KMS-11 (cell line): ENCODE results near the gene TBC1D1.

Source experiments
- H2AFZ ChIP-seq: fragments of 200-600 bp; sonication (generic); 2 replicates; pipeline ENCODE4 v1.6.1; 2016; ENCODE audit warnings: antibody characterized with exemption, mixed run types, low read depth
- H3K27ac ChIP-seq: fragments of 200-600 bp; sonication (generic); 2 replicates; pipeline ENCODE4 v1.6.1; 2016; ENCODE audit warnings: mild to moderate bottlenecking, mixed run types
- H3K27me3 ChIP-seq: fragments of 200-600 bp; sonication (generic); 2 replicates; pipeline ENCODE4 v1.6.1; 2017; ENCODE audit warnings: mild to moderate bottlenecking, low read depth, mixed run types, moderate library complexity; ENCODE audit not compliant: insufficient read depth
- H3K36me3 ChIP-seq: fragments of 200-600 bp; sonication (generic); 2 replicates; pipeline ENCODE4 v1.6.1; 2017; ENCODE audit warnings: mild to moderate bottlenecking, mixed run types; ENCODE audit not compliant: insufficient read depth
- H3K4me1 ChIP-seq: fragments of 200-600 bp; sonication (generic); 2 replicates; pipeline ENCODE4 v1.6.1; 2016; ENCODE audit warnings: mild to moderate bottlenecking, low read depth, mixed run types; ENCODE audit not compliant: poor library complexity, severe bottlenecking
- H3K4me2 ChIP-seq: fragments of 200-600 bp; sonication (generic); 2 replicates; pipeline ENCODE4 v1.7.0; 2016; ENCODE audit warnings: mild to moderate bottlenecking, mixed run types
- H3K4me3 ChIP-seq: fragments of 200-600 bp; sonication (generic); IDR thresholded peaks from 2 replicates; pipeline ENCODE4 v1.6.1; 2017; ENCODE audit warnings: low read depth, low read length, mixed read lengths; ENCODE audit not compliant: insufficient read depth
- H3K79me2 ChIP-seq: fragments of 200-600 bp; sonication (generic); 2 replicates; pipeline ENCODE4 v1.6.1; 2016; ENCODE audit warnings: low read depth, mixed run types; ENCODE audit not compliant: insufficient read depth
- H3K9ac ChIP-seq: fragments of 200-600 bp; sonication (generic); 2 replicates; pipeline ENCODE4 v1.6.1; 2016; ENCODE audit warnings: mild to moderate bottlenecking, mixed run types
- H4K20me1 ChIP-seq: fragments of 200-600 bp; sonication (generic); 2 replicates; pipeline ENCODE4 v1.6.1; 2016; ENCODE audit warnings: mild to moderate bottlenecking, mixed run types; ENCODE audit not compliant: insufficient read depth
- TF ChIP-seq, protein P1 (sequence below): fragments of 200-600 bp; sonication (generic); conservative IDR thresholded peaks from 2 replicates; pipeline ENCODE4 v1.6.1; 2017; ENCODE audit warnings: low read depth, mild to moderate bottlenecking, antibody characterized with exemption, low read length, moderate library complexity, mixed read lengths

TBC1D1 gene

DNA sequence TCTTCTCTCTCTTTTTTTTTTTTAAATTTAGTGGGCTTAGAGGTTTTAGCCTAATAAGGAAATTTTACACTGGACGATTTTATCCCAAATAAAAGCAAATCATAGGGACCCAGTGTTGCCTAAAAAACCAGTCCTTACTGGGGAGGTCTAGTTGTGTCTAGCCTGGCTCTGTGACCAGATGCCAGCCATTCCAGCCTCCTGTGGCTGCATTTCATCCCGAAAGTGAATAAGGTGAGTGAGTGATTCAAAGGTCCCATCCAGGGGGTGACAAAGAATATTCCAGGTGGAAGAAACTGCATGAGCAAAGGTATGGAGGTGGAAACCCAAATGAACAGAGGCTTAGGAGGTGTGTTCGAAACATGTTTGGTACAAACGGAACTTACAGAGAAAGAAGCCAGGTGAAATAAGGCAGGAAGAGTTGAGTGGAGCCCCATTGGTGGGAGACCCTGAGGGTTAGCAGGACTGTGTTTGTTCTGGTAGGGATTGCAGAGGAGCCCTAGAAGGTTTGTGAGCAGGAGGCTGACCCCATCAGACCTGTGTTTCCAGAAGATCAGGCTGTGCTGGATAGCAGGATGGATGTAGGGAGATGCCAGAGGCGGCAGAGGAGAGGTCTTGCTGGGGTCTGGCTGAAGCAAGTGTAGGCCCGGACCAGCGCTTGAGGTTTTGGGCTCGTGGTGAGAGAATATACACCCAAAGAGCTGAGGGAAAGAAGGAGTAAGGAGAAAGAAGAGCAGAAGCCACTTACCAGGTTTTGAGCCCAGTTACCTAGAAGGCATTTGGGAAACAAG is 100.9 kb downstream of the TBC1D1 start:
- Histone ChIP-seq H3K27ac (no peak overlapping the region), H3K4me2 (no peak overlapping the region), H3K27me3 (no peaks in the 10 kb centered on the region), H3K4me1 (no peaks in the 10 kb centered on the region), H4K20me1 (no peaks in the 10 kb centered on the region), H3K9ac (no peak overlapping the region), H3K36me3 (no peaks in the 10 kb centered on the region), H2AFZ (no peak overlapping the region), H3K79me2 (no peaks in the 10 kb centered on the region), H3K4me3 (no peak overlapping the region)
- TF ChIP-seq, protein P1, sequence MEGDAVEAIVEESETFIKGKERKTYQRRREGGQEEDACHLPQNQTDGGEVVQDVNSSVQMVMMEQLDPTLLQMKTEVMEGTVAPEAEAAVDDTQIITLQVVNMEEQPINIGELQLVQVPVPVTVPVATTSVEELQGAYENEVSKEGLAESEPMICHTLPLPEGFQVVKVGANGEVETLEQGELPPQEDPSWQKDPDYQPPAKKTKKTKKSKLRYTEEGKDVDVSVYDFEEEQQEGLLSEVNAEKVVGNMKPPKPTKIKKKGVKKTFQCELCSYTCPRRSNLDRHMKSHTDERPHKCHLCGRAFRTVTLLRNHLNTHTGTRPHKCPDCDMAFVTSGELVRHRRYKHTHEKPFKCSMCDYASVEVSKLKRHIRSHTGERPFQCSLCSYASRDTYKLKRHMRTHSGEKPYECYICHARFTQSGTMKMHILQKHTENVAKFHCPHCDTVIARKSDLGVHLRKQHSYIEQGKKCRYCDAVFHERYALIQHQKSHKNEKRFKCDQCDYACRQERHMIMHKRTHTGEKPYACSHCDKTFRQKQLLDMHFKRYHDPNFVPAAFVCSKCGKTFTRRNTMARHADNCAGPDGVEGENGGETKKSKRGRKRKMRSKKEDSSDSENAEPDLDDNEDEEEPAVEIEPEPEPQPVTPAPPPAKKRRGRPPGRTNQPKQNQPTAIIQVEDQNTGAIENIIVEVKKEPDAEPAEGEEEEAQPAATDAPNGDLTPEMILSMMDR, result no peak

DNA sequence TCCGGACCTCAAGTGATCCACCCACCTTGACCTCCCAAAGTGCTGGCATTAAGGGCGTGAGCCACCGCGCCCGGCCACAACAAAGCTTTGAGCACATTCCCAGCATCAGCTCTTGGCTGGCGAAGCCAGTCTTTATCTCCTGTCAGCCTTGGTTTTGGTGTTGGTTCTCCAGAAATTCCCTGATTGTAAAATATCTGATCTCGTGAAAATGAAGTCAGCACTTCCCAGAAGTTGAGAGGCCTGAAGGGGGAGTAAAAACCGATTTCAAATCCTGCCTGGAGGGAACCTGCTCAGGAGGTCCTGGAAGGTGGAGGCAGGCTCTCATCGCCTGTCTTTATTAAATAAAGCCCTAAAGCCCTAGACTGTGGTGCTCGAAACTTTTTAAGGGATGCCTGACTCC is 102.9 kb downstream of the TBC1D1 start:
- H3K27ac ChIP-seq, result no peak overlapping the region
- no peaks in the 10 kb centered on the region for H3K79me2 ChIP-seq
- H3K36me3 ChIP-seq, result no peaks in the 10 kb centered on the region
- TF ChIP-seq, protein P1, result no peak
- H3K9ac ChIP-seq, result no peak overlapping the region
- H3K4me1 ChIP-seq, result no peaks in the 10 kb centered on the region
- no peaks in the 10 kb centered on the region for H3K27me3 ChIP-seq
- H3K4me3 ChIP-seq, result no peak overlapping the region
- H3K4me2 ChIP-seq, result no peak overlapping the region
- no peaks in the 10 kb centered on the region for H4K20me1 ChIP-seq
- no peak overlapping the region for H2AFZ ChIP-seq

DNA sequence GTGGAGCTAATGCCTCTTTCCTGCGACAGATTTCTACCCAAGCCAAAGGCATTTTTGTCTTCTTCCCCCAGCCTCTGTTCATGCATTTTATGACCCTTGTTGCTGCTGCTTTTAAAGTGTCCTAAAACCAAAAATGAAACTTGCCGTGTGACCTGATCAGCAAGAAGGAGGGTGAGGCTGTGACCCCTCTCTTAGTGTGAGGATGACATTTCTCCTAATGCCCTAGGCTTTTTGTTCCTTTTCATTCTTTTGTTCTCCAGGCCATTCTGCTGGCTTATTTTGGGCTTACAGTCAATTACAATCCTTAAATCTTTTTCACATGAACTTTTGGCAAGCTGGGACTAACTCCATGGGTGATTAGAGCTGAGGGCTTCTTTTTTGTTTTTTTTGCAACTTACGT is 103.7 kb downstream of the TBC1D1 start:
- Histone ChIP-seq H3K27me3 (no peaks in the 10 kb centered on the region), H3K4me1 (no peaks in the 10 kb centered on the region), H3K79me2 (no peaks in the 10 kb centered on the region), H2AFZ (no peak overlapping the region), H3K4me3 (no peak overlapping the region), H3K9ac (no peak overlapping the region), H4K20me1 (no peaks in the 10 kb centered on the region), H3K27ac (no peak overlapping the region), H3K4me2 (no peak overlapping the region), H3K36me3 (no peaks in the 10 kb centered on the region)
- TF ChIP-seq, protein P1, result no peak

DNA sequence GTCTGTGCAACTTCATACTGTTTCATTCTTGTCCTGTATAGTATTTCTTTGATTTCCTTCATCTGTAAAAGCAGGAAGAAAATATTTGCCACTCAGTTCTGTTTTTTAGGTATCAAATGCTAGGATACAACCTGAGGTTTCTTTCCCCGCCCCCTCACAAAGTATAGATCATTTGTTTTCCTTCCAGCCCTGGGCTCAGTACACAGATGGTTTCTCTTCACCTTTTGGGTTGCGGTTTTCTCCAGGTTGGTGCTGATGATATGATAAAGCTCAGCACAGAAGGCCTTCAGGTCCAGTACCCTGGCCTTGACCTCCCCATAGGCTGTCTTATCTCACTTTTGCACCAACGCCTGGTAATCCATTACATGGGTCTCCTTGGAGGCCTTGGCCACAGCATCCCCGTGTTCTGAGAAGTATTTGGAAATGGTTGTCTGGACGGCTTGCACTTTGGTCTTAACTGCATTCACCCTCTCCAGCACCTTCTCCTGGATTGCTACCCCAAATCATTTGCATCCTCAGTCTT is 104.5 kb downstream of the TBC1D1 start:
- H3K4me3 ChIP-seq, result no peak overlapping the region
- H2AFZ ChIP-seq, result no peak overlapping the region
- no peaks in the 10 kb centered on the region for H3K27me3 ChIP-seq
- TF ChIP-seq, protein P1, result no peak
- no peaks in the 10 kb centered on the region for H4K20me1 ChIP-seq
- H3K27ac ChIP-seq, result no peak overlapping the region
- no peak overlapping the region for H3K4me2 ChIP-seq
- no peak overlapping the region for H3K9ac ChIP-seq
- H3K36me3 ChIP-seq, result no peaks in the 10 kb centered on the region
- H3K4me1 ChIP-seq, result no peaks in the 10 kb centered on the region
- H3K79me2 ChIP-seq, result no peaks in the 10 kb centered on the region
